CD4-positive, alpha-beta memory T cell (primary cell): ENCODE results near the gene ZSWIM5. TPM values are rescaled to one million over a fixed set of nuclear protein-coding genes. Genes with fewer than 3 reads are reported as not detected.

Experiments
- CTCF ChIA-PET: fragments of 350-600 bp; sonication (Branson Sonifier 250); formaldehyde crosslinking; loops from one replicate; lab custom pipeline; 2021; ENCODE audit warnings: inconsistent platforms; ENCODE audit not compliant: partially characterized antibody; lab: Charles Lee
- POLR2A ChIA-PET: fragments of 350-600 bp; sonication (Branson Sonifier 250); formaldehyde crosslinking; loops from one replicate; lab custom pipeline; 2021; ENCODE audit not compliant: partially characterized antibody; lab: Charles Lee
- DNase-seq, 5 donors: peaks; one replicate each; pipeline versions ENCODE4 v3.0.0 to v3.0.0-alpha.2; 2020 to 2022; ENCODE audit warnings: mixed read lengths in 1 of 5
- H3K27ac ChIP-seq: one replicate; pipeline ENCODE4 v1.7.0; 2013; ENCODE audit warnings: low read depth, low read length
- H3K27me3 ChIP-seq: 2 replicates; pipeline ENCODE4 v1.7.0; 2013; ENCODE audit warnings: mild to moderate bottlenecking, low read length, moderate library complexity; ENCODE audit not compliant: insufficient read depth
- H3K36me3 ChIP-seq: 2 replicates; pipeline ENCODE4 v1.7.0; 2013; ENCODE audit warnings: mild to moderate bottlenecking, low read length, moderate library complexity; ENCODE audit not compliant: insufficient read depth
- H3K4me1 ChIP-seq: 2 replicates; pipeline ENCODE4 v1.7.0; 2013; ENCODE audit warnings: mild to moderate bottlenecking, low read length, moderate library complexity; ENCODE audit not compliant: insufficient read depth
- H3K4me3 ChIP-seq, 2 donors: one replicate each; pipeline ENCODE4 v1.7.0; 2013; ENCODE audit warnings: low read length in 2 of 2, mild to moderate bottlenecking in 1 of 2
- H3K9me3 ChIP-seq, 2 donors: one replicate each; pipeline ENCODE4 v1.7.0; 2013; ENCODE audit warnings: low read length in 2 of 2, control low read depth in 1 of 2; ENCODE audit not compliant: control insufficient read depth in 1 of 2
- H3K27ac Mint-ChIP-seq, 7 donors: one replicate each; pipeline ENCODE4 v1.8.0; 2020 to 2021; ENCODE audit warnings: mixed read lengths in 7 of 7, mild to moderate bottlenecking in 6 of 7, inconsistent platforms in 3 of 7, moderate library complexity in 3 of 7
- H3K27me3 Mint-ChIP-seq, 2 donors: one replicate each; pipeline ENCODE4 v1.8.0; 2020 to 2021; ENCODE audit warnings: mixed read lengths in 2 of 2
- H3K36me3 Mint-ChIP-seq, 2 donors: one replicate each; pipeline ENCODE4 v1.8.0; 2020 to 2021; ENCODE audit warnings: mixed read lengths in 2 of 2, inconsistent platforms in 1 of 2, mild to moderate bottlenecking in 1 of 2
- H3K4me1 Mint-ChIP-seq, 4 donors: one replicate each; pipeline ENCODE4 v1.8.0; 2020 to 2021; ENCODE audit warnings: mixed read lengths in 4 of 4, mild to moderate bottlenecking in 1 of 4
- H3K4me3 Mint-ChIP-seq, 8 donors: one replicate each; pipeline ENCODE4 v1.8.0; 2020 to 2021; ENCODE audit warnings: mixed read lengths in 8 of 8, mild to moderate bottlenecking in 7 of 8, moderate library complexity in 6 of 8, inconsistent platforms in 3 of 8
- H3K9me3 Mint-ChIP-seq, 8 donors: one replicate each; pipeline ENCODE4 v1.8.0; 2020 to 2021; ENCODE audit warnings: mixed read lengths in 8 of 8, mild to moderate bottlenecking in 5 of 8, inconsistent platforms in 3 of 8, moderate library complexity in 1 of 8
- intact Hi-C: fragments of 100-400 bp; cut with micrococcal nuclease; formaldehyde crosslinking; loops from one replicate; pipeline ENCODE4 v1.15.1; 2023
- polyA plus RNA-seq, 2 donors: library from polyadenylated mRNA; unstranded; fragments of 300-500 nt; fragmentation: Illumina TruSeq; gene quantifications; one replicate each; pipeline ENCODE4 v1.2.3, GENCODE V29; 2021
- total RNA-seq, 2 experiments: library from RNA; stranded (reverse); gene quantifications; one replicate each; pipeline ENCODE4 v1.2.3, GENCODE V29; 2021

Gene ZSWIM5
- total and polyA plus RNA-seq, 4 experiments from 2014 or later: 0.09 to 3.7 (median 2.0) TPM

- peaks cover 11 to 19% (median 13%) of the 10 kb centered on the region in 4 donors for H3K4me1 Mint-ChIP-seq
- Histone ChIP-seq H3K4me3 (no peak overlapping the region), H3K27ac (no peak overlapping the region), H3K9me3 (no peaks in the 10 kb centered on the region), H3K36me3 (no peaks in the 10 kb centered on the region), H3K4me1 (peaks cover 16% of the 10 kb centered on the region), H3K27me3 (no peaks in the 10 kb centered on the region)
- H3K27ac Mint-ChIP-seq: no peak overlapping the region
- peaks cover 11 to 13% of the 10 kb centered on the region in 2 donors for H3K36me3 Mint-ChIP-seq
- DNase-seq: no peak
- intact Hi-C loops: no loop called here
- ChIA-PET CTCF (interaction anchor here (0.7 kb wide), 1 partner anchor 162 kb away, joined by 4 read pairs; no protein-coding TSS in a partner anchor), POLR2A (no interaction called here)
- H3K9me3 Mint-ChIP-seq: no peaks in the 10 kb centered on the region
- no peaks in the 10 kb centered on the region for H3K27me3 Mint-ChIP-seq
- H3K4me3 Mint-ChIP-seq: no peak overlapping the region
Observed at GRCh38 chr1:45047032-45047431, 159.4 kb downstream of the ZSWIM5 start.

- no peak overlapping the region for H3K27ac ChIP-seq
- H3K9me3 ChIP-seq: no peaks in the 10 kb centered on the region
- Mint-ChIP-seq H3K36me3 (peaks cover 14 to 19% of the 10 kb centered on the region in 2 donors), H3K4me3 (no peak overlapping the region), H3K27me3 (no peaks in the 10 kb centered on the region), H3K27ac (no peak overlapping the region), H3K9me3 (no peaks in the 10 kb centered on the region), H3K4me1 (peaks cover 0 to 5% (median 2%) of the 10 kb centered on the region in 4 donors)
- POLR2A ChIA-PET: no interaction called here
- intact Hi-C loops: no loop called here
- no peak for DNase-seq
- H3K4me3 ChIP-seq: no peak overlapping the region
- H3K27me3 ChIP-seq: no peaks in the 10 kb centered on the region
- CTCF ChIA-PET: no interaction called here
- no peaks in the 10 kb centered on the region for H3K4me1 ChIP-seq
- H3K36me3 ChIP-seq: no peaks in the 10 kb centered on the region
Observed at GRCh38 chr1:45044916-45045315, 161.5 kb downstream of the ZSWIM5 start.

GRCh38 chr1:45043094-45043493, 163.3 kb downstream of the ZSWIM5 start:
- Histone ChIP-seq H3K4me1 (no peaks in the 10 kb centered on the region), H3K9me3 (no peaks in the 10 kb centered on the region), H3K4me3 (no peak overlapping the region), H3K27me3 (no peaks in the 10 kb centered on the region), H3K36me3 (no peaks in the 10 kb centered on the region), H3K27ac (no peak overlapping the region)
- H3K9me3 Mint-ChIP-seq: no peaks in the 10 kb centered on the region
- H3K27ac Mint-ChIP-seq: no peak overlapping the region
- H3K4me1 Mint-ChIP-seq: no peaks in the 10 kb centered on the region
- H3K36me3 Mint-ChIP-seq: peaks cover 16 to 23% of the 10 kb centered on the region in 2 donors
- ChIA-PET POLR2A (no interaction called here), CTCF (interaction anchor here (0.8 kb wide), 1 partner anchor 9 kb away, joined by 3 read pairs; no protein-coding TSS in a partner anchor)
- intact Hi-C loops: no loop called here
- no peaks in the 10 kb centered on the region for H3K27me3 Mint-ChIP-seq
- no peak for DNase-seq
- H3K4me3 Mint-ChIP-seq: no peak overlapping the region

- no peak for DNase-seq
- CTCF ChIA-PET: no interaction called here
- H3K4me3 ChIP-seq: no peak overlapping the region
- H3K27ac Mint-ChIP-seq: no peak overlapping the region
- intact Hi-C loops: no loop called here
- no peaks in the 10 kb centered on the region for H3K4me1 ChIP-seq
- no peaks in the 10 kb centered on the region for H3K9me3 Mint-ChIP-seq
- H3K27ac ChIP-seq: no peak overlapping the region
- POLR2A ChIA-PET: no interaction called here
- no peaks in the 10 kb centered on the region for H3K36me3 ChIP-seq
- H3K27me3 ChIP-seq: no peaks in the 10 kb centered on the region
- no peak overlapping the region for H3K4me3 Mint-ChIP-seq
- peaks cover 22 to 33% of the 10 kb centered on the region in 2 donors for H3K36me3 Mint-ChIP-seq
- no peaks in the 10 kb centered on the region for H3K4me1 Mint-ChIP-seq
- no peaks in the 10 kb centered on the region for H3K9me3 ChIP-seq
- no peaks in the 10 kb centered on the region for H3K27me3 Mint-ChIP-seq
Observed at GRCh38 chr1:45040297-45040696, 166.1 kb downstream of the ZSWIM5 start.

- Histone ChIP-seq H3K27me3 (no peaks in the 10 kb centered on the region), H3K9me3 (no peaks in the 10 kb centered on the region), H3K4me1 (no peaks in the 10 kb centered on the region), H3K27ac (no peak overlapping the region), H3K4me3 (no peak overlapping the region), H3K36me3 (no peaks in the 10 kb centered on the region)
- intact Hi-C loops: no loop called here
- ChIA-PET POLR2A (no interaction called here), CTCF (no interaction called here)
- peaks cover 28 to 35% of the 10 kb centered on the region in 2 donors for H3K36me3 Mint-ChIP-seq
- no peaks in the 10 kb centered on the region for H3K4me1 Mint-ChIP-seq
- no peaks in the 10 kb centered on the region for H3K27me3 Mint-ChIP-seq
- DNase-seq: no peak
- no peaks in the 10 kb centered on the region for H3K9me3 Mint-ChIP-seq
- no peak overlapping the region for H3K4me3 Mint-ChIP-seq
- no peak overlapping the region for H3K27ac Mint-ChIP-seq
Observed at GRCh38 chr1:45038661-45039364, 167.6 kb downstream of the ZSWIM5 start.

- Histone ChIP-seq H3K27ac (no peak overlapping the region), H3K9me3 (no peaks in the 10 kb centered on the region), H3K36me3 (no peaks in the 10 kb centered on the region), H3K4me1 (no peaks in the 10 kb centered on the region), H3K4me3 (no peak overlapping the region), H3K27me3 (no peaks in the 10 kb centered on the region)
- peak overlapping the region in 2 of 7 donors; percentile 39 to 59 for H3K27ac Mint-ChIP-seq
- ChIA-PET POLR2A (no interaction called here), CTCF (no interaction called here)
- no peak overlapping the region for H3K4me3 Mint-ChIP-seq
- peaks cover 27 to 32% of the 10 kb centered on the region in 2 donors for H3K36me3 Mint-ChIP-seq
- H3K9me3 Mint-ChIP-seq: no peaks in the 10 kb centered on the region
- H3K4me1 Mint-ChIP-seq: no peaks in the 10 kb centered on the region
- no peak for DNase-seq
- no peaks in the 10 kb centered on the region for H3K27me3 Mint-ChIP-seq
- intact Hi-C loops: no loop called here
Observed at GRCh38 chr1:45038240-45038639, 168.2 kb downstream of the ZSWIM5 start.

GRCh38 chr1:45037456-45037855, 168.9 kb downstream of the ZSWIM5 start:
- ChIA-PET CTCF (no interaction called here), POLR2A (no interaction called here)
- Mint-ChIP-seq H3K36me3 (peaks cover 24 to 27% of the 10 kb centered on the region in 2 donors), H3K9me3 (no peaks in the 10 kb centered on the region), H3K4me1 (no peaks in the 10 kb centered on the region), H3K4me3 (no peak overlapping the region), H3K27me3 (no peaks in the 10 kb centered on the region), H3K27ac (no peak overlapping the region)
- Histone ChIP-seq H3K36me3 (no peaks in the 10 kb centered on the region), H3K9me3 (no peaks in the 10 kb centered on the region), H3K4me1 (no peaks in the 10 kb centered on the region), H3K27me3 (no peaks in the 10 kb centered on the region), H3K4me3 (no peak overlapping the region), H3K27ac (no peak overlapping the region)
- intact Hi-C loops: no loop called here
- no peak for DNase-seq
